PFSK-1 (cell line): ENCODE results near the gene PDCD2L.

Experiments used
- FOXP2 ChIP-seq: optimal IDR thresholded peaks from 2 replicates; pipeline ENCODE3; 2011; ENCODE audit warnings: borderline replicate concordance, control low read depth, inconsistent platforms; ENCODE audit not compliant: insufficient read depth; ENCODE audit errors: extremely low read length, extremely low read depth
- POLR2AphosphoS5 ChIP-seq: IDR thresholded peaks from 2 replicates; pipeline ENCODE4 v1.6.1; 2012; ENCODE audit warnings: low read depth, mild to moderate bottlenecking, control low read depth, low read length, moderate library complexity
- SIN3A ChIP-seq: IDR thresholded peaks from 2 replicates; pipeline ENCODE4 v1.6.1; 2012; ENCODE audit warnings: mild to moderate bottlenecking, low read length, moderate library complexity, borderline replicate concordance; ENCODE audit not compliant: insufficient read depth
- TAF1 ChIP-seq: IDR thresholded peaks from 2 replicates; pipeline ENCODE4 v1.6.1; 2012; ENCODE audit warnings: low read length, control low read depth, borderline replicate concordance; ENCODE audit not compliant: insufficient read depth
- TF ChIP-seq, protein P1 (sequence below), 2 experiments: IDR thresholded peaks; 2 replicates each; pipeline versions ENCODE4 v1.6.1 to v1.8.0; 2011 to 2012; ENCODE audit warnings: low read depth in 2 of 2, low read length in 2 of 2, control low read depth in 1 of 2, inconsistent platforms in 1 of 2, mild to moderate bottlenecking in 1 of 2, moderate library complexity in 1 of 2; ENCODE audit not compliant: insufficient read depth in 1 of 2

PDCD2L gene

DNA sequence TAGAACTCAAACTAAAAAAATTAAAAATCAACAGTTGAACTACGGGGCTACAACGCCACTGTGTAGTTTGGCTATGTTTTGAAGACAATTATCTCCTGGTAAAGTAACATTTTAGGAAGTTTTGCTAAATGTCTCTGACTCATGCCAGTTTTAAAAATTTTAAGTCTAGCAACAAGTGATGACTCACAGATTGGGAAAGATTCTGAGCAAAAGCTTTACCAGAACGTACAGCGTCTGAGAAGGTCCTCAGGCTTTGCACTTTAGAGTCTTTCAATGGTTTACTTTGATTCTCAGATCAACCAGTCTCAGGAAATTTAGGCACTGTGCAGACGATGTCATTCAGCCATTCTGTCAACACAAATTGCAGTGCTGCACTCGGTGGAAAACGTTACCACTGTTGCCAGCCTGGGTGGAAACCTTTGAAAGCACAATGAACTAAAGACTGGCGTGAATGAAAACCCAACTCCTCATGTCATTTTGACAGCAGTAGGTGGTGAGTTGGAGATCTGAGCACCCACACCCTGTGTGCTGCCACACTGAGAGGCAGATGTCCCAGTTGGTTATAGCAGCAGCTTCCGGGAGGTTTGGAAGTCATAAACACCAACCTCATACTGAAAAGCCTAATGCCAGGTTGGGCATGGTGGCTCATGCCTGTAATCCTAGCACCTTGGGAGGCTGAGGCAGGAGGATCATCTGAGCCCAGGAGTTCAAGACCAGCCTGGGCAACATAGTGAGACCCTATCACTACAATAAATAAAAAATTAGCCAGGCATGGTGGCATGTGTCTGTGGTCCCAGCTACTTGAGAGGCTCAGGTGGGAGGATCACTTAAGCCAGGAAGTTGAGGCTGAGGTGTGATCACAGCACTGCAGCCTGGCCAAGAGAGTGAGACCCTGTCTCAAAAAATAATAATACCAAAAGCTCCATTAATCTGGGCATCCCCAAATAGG, 71.1 kb downstream of the PDCD2L start:
- TF ChIP-seq POLR2AphosphoS5 (no peak), FOXP2 (no peak), SIN3A (no peak), TAF1 (no peak)
- TF ChIP-seq, protein P1, sequence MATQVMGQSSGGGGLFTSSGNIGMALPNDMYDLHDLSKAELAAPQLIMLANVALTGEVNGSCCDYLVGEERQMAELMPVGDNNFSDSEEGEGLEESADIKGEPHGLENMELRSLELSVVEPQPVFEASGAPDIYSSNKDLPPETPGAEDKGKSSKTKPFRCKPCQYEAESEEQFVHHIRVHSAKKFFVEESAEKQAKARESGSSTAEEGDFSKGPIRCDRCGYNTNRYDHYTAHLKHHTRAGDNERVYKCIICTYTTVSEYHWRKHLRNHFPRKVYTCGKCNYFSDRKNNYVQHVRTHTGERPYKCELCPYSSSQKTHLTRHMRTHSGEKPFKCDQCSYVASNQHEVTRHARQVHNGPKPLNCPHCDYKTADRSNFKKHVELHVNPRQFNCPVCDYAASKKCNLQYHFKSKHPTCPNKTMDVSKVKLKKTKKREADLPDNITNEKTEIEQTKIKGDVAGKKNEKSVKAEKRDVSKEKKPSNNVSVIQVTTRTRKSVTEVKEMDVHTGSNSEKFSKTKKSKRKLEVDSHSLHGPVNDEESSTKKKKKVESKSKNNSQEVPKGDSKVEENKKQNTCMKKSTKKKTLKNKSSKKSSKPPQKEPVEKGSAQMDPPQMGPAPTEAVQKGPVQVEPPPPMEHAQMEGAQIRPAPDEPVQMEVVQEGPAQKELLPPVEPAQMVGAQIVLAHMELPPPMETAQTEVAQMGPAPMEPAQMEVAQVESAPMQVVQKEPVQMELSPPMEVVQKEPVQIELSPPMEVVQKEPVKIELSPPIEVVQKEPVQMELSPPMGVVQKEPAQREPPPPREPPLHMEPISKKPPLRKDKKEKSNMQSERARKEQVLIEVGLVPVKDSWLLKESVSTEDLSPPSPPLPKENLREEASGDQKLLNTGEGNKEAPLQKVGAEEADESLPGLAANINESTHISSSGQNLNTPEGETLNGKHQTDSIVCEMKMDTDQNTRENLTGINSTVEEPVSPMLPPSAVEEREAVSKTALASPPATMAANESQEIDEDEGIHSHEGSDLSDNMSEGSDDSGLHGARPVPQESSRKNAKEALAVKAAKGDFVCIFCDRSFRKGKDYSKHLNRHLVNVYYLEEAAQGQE (IDR thresholded peaks at IDR 0.05; ENCODE audit: insufficient read depth in 1 of 2, low read depth in 2 of 2, low read length in 2 of 2) = no peak
